ENCODE measurements around the gene C2orf42.

DNA sequence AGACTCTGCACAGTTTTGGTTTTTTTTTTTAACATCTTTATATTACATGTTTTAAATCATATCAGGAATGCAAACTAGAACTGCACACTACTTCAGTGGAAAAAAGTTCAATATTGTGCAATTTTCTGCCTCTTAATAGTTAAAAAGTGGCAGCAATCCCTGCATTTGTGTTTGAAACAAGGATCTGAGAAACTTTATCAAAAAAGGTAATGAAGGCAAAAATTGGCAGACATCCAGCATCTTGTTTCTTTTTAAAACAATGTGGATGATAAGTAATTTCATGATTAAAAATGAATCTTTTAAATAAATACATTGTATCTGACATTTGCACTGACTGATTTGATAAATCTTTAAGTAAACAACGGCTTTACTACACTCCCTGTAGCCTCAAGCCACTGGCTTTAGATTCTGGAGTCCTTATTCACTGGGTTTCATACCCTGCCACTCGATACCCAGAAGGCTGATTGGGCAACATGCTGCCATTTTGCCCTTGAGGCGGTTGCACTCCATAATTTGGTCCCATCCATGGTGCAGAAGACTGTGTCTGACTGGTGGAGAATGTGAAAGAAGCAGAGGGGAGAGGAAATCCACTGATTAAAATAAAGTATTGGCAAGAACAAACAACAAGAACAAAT, 21.6 kb upstream of the C2orf42 start:
- TF ChIP-seq, protein P1, sequence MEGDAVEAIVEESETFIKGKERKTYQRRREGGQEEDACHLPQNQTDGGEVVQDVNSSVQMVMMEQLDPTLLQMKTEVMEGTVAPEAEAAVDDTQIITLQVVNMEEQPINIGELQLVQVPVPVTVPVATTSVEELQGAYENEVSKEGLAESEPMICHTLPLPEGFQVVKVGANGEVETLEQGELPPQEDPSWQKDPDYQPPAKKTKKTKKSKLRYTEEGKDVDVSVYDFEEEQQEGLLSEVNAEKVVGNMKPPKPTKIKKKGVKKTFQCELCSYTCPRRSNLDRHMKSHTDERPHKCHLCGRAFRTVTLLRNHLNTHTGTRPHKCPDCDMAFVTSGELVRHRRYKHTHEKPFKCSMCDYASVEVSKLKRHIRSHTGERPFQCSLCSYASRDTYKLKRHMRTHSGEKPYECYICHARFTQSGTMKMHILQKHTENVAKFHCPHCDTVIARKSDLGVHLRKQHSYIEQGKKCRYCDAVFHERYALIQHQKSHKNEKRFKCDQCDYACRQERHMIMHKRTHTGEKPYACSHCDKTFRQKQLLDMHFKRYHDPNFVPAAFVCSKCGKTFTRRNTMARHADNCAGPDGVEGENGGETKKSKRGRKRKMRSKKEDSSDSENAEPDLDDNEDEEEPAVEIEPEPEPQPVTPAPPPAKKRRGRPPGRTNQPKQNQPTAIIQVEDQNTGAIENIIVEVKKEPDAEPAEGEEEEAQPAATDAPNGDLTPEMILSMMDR (IDR thresholded peaks at IDR 0.05 in 2 of 3, conservative IDR thresholded peaks at IDR 0.05 in 1 of 3; ENCODE audit: borderline replicate concordance in 1 of 3, insufficient read depth in 1 of 3, low read depth in 2 of 3, low read length in 2 of 3): no peak
- TF ChIP-seq POLR2A (IDR thresholded peaks at IDR 0.05; ENCODE audit: borderline replicate concordance, extremely low read depth, insufficient read depth, insufficient read length): no peak
- no peak for TF ChIP-seq SIN3A (IDR thresholded peaks at IDR 0.05; ENCODE audit: low read depth)
- no peak for TF ChIP-seq YY1 (IDR thresholded peaks at IDR 0.05; ENCODE audit: extremely low read depth, insufficient replicate concordance, low read depth, low read length)
- TF ChIP-seq EZH2 (IDR thresholded peaks at IDR 0.05): no peak
- no peak for TF ChIP-seq EZH2phosphoT487 (IDR thresholded peaks at IDR 0.05; ENCODE audit: borderline replicate concordance)
- TF ChIP-seq ELF1 (IDR thresholded peaks at IDR 0.05; ENCODE audit: borderline replicate concordance, low read depth): no peak
- TF ChIP-seq, protein P2, sequence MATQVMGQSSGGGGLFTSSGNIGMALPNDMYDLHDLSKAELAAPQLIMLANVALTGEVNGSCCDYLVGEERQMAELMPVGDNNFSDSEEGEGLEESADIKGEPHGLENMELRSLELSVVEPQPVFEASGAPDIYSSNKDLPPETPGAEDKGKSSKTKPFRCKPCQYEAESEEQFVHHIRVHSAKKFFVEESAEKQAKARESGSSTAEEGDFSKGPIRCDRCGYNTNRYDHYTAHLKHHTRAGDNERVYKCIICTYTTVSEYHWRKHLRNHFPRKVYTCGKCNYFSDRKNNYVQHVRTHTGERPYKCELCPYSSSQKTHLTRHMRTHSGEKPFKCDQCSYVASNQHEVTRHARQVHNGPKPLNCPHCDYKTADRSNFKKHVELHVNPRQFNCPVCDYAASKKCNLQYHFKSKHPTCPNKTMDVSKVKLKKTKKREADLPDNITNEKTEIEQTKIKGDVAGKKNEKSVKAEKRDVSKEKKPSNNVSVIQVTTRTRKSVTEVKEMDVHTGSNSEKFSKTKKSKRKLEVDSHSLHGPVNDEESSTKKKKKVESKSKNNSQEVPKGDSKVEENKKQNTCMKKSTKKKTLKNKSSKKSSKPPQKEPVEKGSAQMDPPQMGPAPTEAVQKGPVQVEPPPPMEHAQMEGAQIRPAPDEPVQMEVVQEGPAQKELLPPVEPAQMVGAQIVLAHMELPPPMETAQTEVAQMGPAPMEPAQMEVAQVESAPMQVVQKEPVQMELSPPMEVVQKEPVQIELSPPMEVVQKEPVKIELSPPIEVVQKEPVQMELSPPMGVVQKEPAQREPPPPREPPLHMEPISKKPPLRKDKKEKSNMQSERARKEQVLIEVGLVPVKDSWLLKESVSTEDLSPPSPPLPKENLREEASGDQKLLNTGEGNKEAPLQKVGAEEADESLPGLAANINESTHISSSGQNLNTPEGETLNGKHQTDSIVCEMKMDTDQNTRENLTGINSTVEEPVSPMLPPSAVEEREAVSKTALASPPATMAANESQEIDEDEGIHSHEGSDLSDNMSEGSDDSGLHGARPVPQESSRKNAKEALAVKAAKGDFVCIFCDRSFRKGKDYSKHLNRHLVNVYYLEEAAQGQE (IDR thresholded peaks at IDR 0.05; ENCODE audit: low read depth): no peak
- no peak for TF ChIP-seq CEBPB (IDR thresholded peaks at IDR 0.05; ENCODE audit: low read depth)
- TF ChIP-seq, protein P3, sequence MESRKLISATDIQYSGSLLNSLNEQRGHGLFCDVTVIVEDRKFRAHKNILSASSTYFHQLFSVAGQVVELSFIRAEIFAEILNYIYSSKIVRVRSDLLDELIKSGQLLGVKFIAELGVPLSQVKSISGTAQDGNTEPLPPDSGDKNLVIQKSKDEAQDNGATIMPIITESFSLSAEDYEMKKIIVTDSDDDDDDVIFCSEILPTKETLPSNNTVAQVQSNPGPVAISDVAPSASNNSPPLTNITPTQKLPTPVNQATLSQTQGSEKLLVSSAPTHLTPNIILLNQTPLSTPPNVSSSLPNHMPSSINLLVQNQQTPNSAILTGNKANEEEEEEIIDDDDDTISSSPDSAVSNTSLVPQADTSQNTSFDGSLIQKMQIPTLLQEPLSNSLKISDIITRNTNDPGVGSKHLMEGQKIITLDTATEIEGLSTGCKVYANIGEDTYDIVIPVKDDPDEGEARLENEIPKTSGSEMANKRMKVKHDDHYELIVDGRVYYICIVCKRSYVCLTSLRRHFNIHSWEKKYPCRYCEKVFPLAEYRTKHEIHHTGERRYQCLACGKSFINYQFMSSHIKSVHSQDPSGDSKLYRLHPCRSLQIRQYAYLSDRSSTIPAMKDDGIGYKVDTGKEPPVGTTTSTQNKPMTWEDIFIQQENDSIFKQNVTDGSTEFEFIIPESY (IDR thresholded peaks at IDR 0.05; ENCODE audit: extremely low read depth, insufficient replicate concordance, low read length): no peak
- no peak for TF ChIP-seq SRF (IDR thresholded peaks at IDR 0.05; ENCODE audit: low read depth)
